ENCODE results near the gene NCOA3.

DNA sequence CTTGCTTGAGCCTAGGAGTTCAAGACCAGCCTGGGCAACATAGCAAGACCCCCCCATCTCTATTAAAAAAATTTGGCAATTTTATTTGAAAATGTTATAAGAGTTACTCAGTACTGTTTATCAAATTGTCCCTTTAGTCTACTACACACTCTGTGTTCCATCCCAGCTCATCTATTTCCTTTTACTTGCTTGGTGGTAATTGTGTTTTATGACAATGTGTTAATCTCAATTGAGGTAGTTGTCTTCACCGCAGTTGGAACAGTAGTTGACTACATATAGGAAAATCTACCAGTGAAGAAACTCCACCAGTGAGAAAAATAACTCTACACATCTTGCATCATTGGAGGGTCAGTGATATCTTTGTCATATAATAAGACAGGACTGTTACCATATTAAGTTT is 8.0 kb downstream of the NCOA3 start:
- TF ChIP-seq, protein P1, sequence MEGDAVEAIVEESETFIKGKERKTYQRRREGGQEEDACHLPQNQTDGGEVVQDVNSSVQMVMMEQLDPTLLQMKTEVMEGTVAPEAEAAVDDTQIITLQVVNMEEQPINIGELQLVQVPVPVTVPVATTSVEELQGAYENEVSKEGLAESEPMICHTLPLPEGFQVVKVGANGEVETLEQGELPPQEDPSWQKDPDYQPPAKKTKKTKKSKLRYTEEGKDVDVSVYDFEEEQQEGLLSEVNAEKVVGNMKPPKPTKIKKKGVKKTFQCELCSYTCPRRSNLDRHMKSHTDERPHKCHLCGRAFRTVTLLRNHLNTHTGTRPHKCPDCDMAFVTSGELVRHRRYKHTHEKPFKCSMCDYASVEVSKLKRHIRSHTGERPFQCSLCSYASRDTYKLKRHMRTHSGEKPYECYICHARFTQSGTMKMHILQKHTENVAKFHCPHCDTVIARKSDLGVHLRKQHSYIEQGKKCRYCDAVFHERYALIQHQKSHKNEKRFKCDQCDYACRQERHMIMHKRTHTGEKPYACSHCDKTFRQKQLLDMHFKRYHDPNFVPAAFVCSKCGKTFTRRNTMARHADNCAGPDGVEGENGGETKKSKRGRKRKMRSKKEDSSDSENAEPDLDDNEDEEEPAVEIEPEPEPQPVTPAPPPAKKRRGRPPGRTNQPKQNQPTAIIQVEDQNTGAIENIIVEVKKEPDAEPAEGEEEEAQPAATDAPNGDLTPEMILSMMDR (IDR thresholded peaks at IDR 0.05), result no peak
- TF ChIP-seq POLR2A (IDR thresholded peaks at IDR 0.05), result no peak

Data from adrenal gland (tissue), 5 donors.